ENCODE results near the gene PRMT1.

Gene PRMT1

GRCh38 chr19:49699364-49699763, 22.3 kb downstream of the PRMT1 start:
- H3K79me1 ChIP-seq (ENCODE audit: low read length) = no peaks in the 10 kb centered on the region
- no peak overlapping the region for H3K4ac ChIP-seq (ENCODE audit: low read depth, low read length)
- WGBS (ENCODE audit: extremely low coverage, insufficient coverage, low lambda C conversion rate) = no CpG with 5 or more reads among the region's 5 CpGs
- no peak overlapping the region for H2BK15ac ChIP-seq (replicated peaks; ENCODE audit: low read depth)
- H3K4me1 ChIP-seq (ENCODE audit: control insufficient read depth, low read depth, low read length) = no peaks in the 10 kb centered on the region
- no peak overlapping the region for H3K4me2 ChIP-seq (ENCODE audit: low read length)
- H4K5ac ChIP-seq (ENCODE audit: low read length) = no peak overlapping the region
- no peaks in the 10 kb centered on the region for H3K36me3 ChIP-seq (ENCODE audit: control insufficient read depth, insufficient read depth, low read length)
- no peak overlapping the region for H3K27ac ChIP-seq (ENCODE audit: low read depth, low read length)
- H3K23ac ChIP-seq (ENCODE audit: low read length) = no peak overlapping the region
- H3K79me2 ChIP-seq (ENCODE audit: control insufficient read depth, insufficient read depth, low read length) = no peaks in the 10 kb centered on the region
- H3K4me3 ChIP-seq (ENCODE audit: low read length) = no peak overlapping the region
- no peak overlapping the region for H4K8ac ChIP-seq (ENCODE audit: low read depth, low read length)
- H2BK120ac ChIP-seq (ENCODE audit: low read depth, low read length) = no peak overlapping the region
- H3K9ac ChIP-seq (ENCODE audit: low read length) = no peak overlapping the region
- no peaks in the 10 kb centered on the region for H3K27me3 ChIP-seq (ENCODE audit: insufficient read depth, low read length, poor library complexity)
- DNase-seq = no peak
- H2BK5ac ChIP-seq (ENCODE audit: low read length) = no peak overlapping the region
- H3K56ac ChIP-seq (ENCODE audit: low read length) = no peak overlapping the region
- H2AK5ac ChIP-seq (ENCODE audit: low read length) = no peak overlapping the region
- no peak overlapping the region for H3K18ac ChIP-seq (ENCODE audit: low read length)

DNA sequence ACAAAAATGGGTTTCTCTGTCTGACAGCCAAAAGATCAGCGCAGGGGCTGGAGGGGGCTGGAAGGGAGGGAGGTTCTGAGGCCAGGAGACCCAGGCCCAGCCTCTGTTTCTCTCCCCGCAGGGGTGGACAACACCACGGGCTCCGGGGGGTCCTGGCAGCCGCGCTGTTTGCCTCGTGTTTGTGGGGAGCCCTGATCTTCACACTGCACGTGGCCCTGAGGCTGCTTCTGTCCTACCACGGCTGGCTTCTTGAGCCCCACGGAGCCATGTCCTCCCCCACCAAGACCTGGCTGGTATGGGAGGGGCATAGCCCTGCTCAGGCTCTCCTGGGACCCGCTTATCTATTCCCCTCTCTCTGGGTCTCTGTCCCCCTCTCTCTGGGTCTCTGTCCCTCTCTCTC, 23.5 kb downstream of the PRMT1 start:
- no peaks in the 10 kb centered on the region for H3K79me1 ChIP-seq (ENCODE audit: low read length)
- no CpG with 5 or more reads among the region's 11 CpGs for WGBS (ENCODE audit: extremely low coverage, insufficient coverage, low lambda C conversion rate)
- H3K79me2 ChIP-seq (ENCODE audit: control insufficient read depth, insufficient read depth, low read length) = no peaks in the 10 kb centered on the region

GRCh38 chr19:49701271-49701786, 24.3 kb downstream of the PRMT1 start:
- no peaks in the 10 kb centered on the region for H3K4me1 ChIP-seq (ENCODE audit: control insufficient read depth, low read depth, low read length)
- no peaks in the 10 kb centered on the region for H3K79me2 ChIP-seq (ENCODE audit: control insufficient read depth, insufficient read depth, low read length)
- H2AK5ac ChIP-seq (ENCODE audit: low read length) = no peak overlapping the region
- H4K5ac ChIP-seq (ENCODE audit: low read length) = no peak overlapping the region
- H3K79me1 ChIP-seq (ENCODE audit: low read length) = no peaks in the 10 kb centered on the region
- H3K23ac ChIP-seq (ENCODE audit: low read length) = no peak overlapping the region
- H3K4me3 ChIP-seq (ENCODE audit: low read length) = no peak overlapping the region
- no peak overlapping the region for H3K18ac ChIP-seq (ENCODE audit: low read length)
- no peak overlapping the region for H3K4ac ChIP-seq (ENCODE audit: low read depth, low read length)
- H3K36me3 ChIP-seq (ENCODE audit: control insufficient read depth, insufficient read depth, low read length) = no peaks in the 10 kb centered on the region
- H3K9ac ChIP-seq (ENCODE audit: low read length) = no peak overlapping the region
- H3K27ac ChIP-seq (ENCODE audit: low read depth, low read length) = no peak overlapping the region
- no peaks in the 10 kb centered on the region for H3K27me3 ChIP-seq (ENCODE audit: insufficient read depth, low read length, poor library complexity)
- H2BK120ac ChIP-seq (ENCODE audit: low read depth, low read length) = no peak overlapping the region
- no peak for DNase-seq
- H2BK15ac ChIP-seq (replicated peaks; ENCODE audit: low read depth) = no peak overlapping the region
- no peak overlapping the region for H2BK5ac ChIP-seq (ENCODE audit: low read length)
- no peak overlapping the region for H3K4me2 ChIP-seq (ENCODE audit: low read length)
- 100% methylated on average over 3 of the region's 40 CpGs for WGBS (ENCODE audit: extremely low coverage, insufficient coverage, low lambda C conversion rate)
- H4K8ac ChIP-seq (ENCODE audit: low read depth, low read length) = no peak overlapping the region
- no peak overlapping the region for H3K56ac ChIP-seq (ENCODE audit: low read length)

More for the DNA sequence above, 23.5 kb downstream of the PRMT1 start:
- Histone ChIP-seq H3K27ac (ENCODE audit: low read depth, low read length) (no peak overlapping the region), H2BK120ac (ENCODE audit: low read depth, low read length) (no peak overlapping the region), H4K8ac (ENCODE audit: low read depth, low read length) (no peak overlapping the region), H3K4me3 (ENCODE audit: low read length) (no peak overlapping the region), H2BK15ac (replicated peaks; ENCODE audit: low read depth) (no peak overlapping the region), H2AK5ac (ENCODE audit: low read length) (no peak overlapping the region), H3K18ac (ENCODE audit: low read length) (no peak overlapping the region), H3K27me3 (ENCODE audit: insufficient read depth, low read length, poor library complexity) (no peaks in the 10 kb centered on the region), H3K9ac (ENCODE audit: low read length) (no peak overlapping the region), H3K4me1 (ENCODE audit: control insufficient read depth, low read depth, low read length) (no peaks in the 10 kb centered on the region), H4K5ac (ENCODE audit: low read length) (no peak overlapping the region), H3K36me3 (ENCODE audit: control insufficient read depth, insufficient read depth, low read length) (no peaks in the 10 kb centered on the region), H3K4ac (ENCODE audit: low read depth, low read length) (no peak overlapping the region), H2BK5ac (ENCODE audit: low read length) (no peak overlapping the region), H3K56ac (ENCODE audit: low read length) (no peak overlapping the region), H3K23ac (ENCODE audit: low read length) (no peak overlapping the region), H3K4me2 (ENCODE audit: low read length) (no peak overlapping the region)
- DNase-seq = no peak

DNA sequence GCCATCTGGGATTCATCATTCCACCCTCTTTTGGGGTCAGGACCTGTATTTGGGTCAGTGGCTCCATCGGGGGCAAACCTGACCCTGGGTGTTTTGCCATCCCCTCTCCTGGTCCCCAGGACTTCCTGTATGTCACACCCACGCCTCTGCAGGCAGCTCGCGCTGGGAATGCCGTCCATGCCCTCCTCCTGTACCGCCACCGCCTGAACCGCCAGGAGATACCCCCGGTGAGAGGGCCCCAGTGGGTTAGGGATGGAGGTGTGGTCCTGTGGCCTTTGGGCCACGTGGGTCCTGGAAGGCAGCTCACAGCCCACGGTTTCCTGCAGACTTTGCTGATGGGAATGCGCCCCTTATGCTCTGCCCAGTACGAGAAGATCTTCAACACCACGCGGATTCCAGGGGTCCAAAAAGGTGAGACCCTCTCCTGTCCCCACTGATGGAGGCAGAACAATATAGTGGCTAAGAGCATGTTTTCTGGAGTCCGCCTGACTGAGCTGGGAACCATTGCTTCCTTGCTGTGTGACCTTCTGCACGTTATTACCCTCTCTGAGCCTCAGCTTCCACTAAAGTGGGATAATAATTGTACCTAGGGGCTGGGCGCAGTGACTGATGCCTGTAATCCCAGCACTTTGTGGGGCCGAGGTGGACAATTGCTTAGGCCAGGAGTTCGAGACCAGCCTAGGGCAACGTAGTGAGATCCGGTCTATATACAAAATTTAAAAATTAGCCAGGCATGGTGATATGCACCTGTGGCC, 28.0 kb downstream of the PRMT1 start:
- no peak overlapping the region for H4K5ac ChIP-seq (ENCODE audit: low read length)
- H3K18ac ChIP-seq (ENCODE audit: low read length) = no peak overlapping the region
- H3K27me3 ChIP-seq (ENCODE audit: insufficient read depth, low read length, poor library complexity) = no peaks in the 10 kb centered on the region
- H3K56ac ChIP-seq (ENCODE audit: low read length) = no peak overlapping the region
- no peak overlapping the region for H2BK15ac ChIP-seq (replicated peaks; ENCODE audit: low read depth)
- no peak overlapping the region for H3K9ac ChIP-seq (ENCODE audit: low read length)
- no peak overlapping the region for H2BK120ac ChIP-seq (ENCODE audit: low read depth, low read length)
- H4K8ac ChIP-seq (ENCODE audit: low read depth, low read length) = no peak overlapping the region
- H3K79me1 ChIP-seq (ENCODE audit: low read length) = no peaks in the 10 kb centered on the region
- no peak overlapping the region for H3K4ac ChIP-seq (ENCODE audit: low read depth, low read length)
- no peak overlapping the region for H3K4me3 ChIP-seq (ENCODE audit: low read length)
- H2AK5ac ChIP-seq (ENCODE audit: low read length) = no peak overlapping the region
- WGBS (ENCODE audit: extremely low coverage, insufficient coverage, low lambda C conversion rate) = no CpG with 5 or more reads among the region's 22 CpGs
- no peak overlapping the region for H3K4me2 ChIP-seq (ENCODE audit: low read length)
- H3K36me3 ChIP-seq (ENCODE audit: control insufficient read depth, insufficient read depth, low read length) = no peaks in the 10 kb centered on the region
- no peak for DNase-seq
- no peaks in the 10 kb centered on the region for H3K79me2 ChIP-seq (ENCODE audit: control insufficient read depth, insufficient read depth, low read length)
- no peak overlapping the region for H3K27ac ChIP-seq (ENCODE audit: low read depth, low read length)
- no peak overlapping the region for H3K23ac ChIP-seq (ENCODE audit: low read length)
- H3K4me1 ChIP-seq (ENCODE audit: control insufficient read depth, low read depth, low read length) = no peaks in the 10 kb centered on the region
- no peak overlapping the region for H2BK5ac ChIP-seq (ENCODE audit: low read length)

GRCh38 chr19:49705919-49706318, 28.8 kb downstream of the PRMT1 start:
- Histone ChIP-seq H3K27ac (ENCODE audit: low read depth, low read length) (no peak overlapping the region), H3K4me2 (ENCODE audit: low read length) (no peak overlapping the region), H3K27me3 (ENCODE audit: insufficient read depth, low read length, poor library complexity) (no peaks in the 10 kb centered on the region), H3K9ac (ENCODE audit: low read length) (no peak overlapping the region), H3K56ac (ENCODE audit: low read length) (no peak overlapping the region), H2BK5ac (ENCODE audit: low read length) (no peak overlapping the region), H3K18ac (ENCODE audit: low read length) (no peak overlapping the region), H4K5ac (ENCODE audit: low read length) (no peak overlapping the region), H2BK15ac (replicated peaks; ENCODE audit: low read depth) (no peak overlapping the region), H3K79me2 (ENCODE audit: control insufficient read depth, insufficient read depth, low read length) (no peaks in the 10 kb centered on the region), H2BK120ac (ENCODE audit: low read depth, low read length) (no peak overlapping the region), H2AK5ac (ENCODE audit: low read length) (no peak overlapping the region), H3K79me1 (ENCODE audit: low read length) (no peaks in the 10 kb centered on the region), H3K36me3 (ENCODE audit: control insufficient read depth, insufficient read depth, low read length) (no peaks in the 10 kb centered on the region), H3K4ac (ENCODE audit: low read depth, low read length) (no peak overlapping the region), H3K4me3 (ENCODE audit: low read length) (no peak overlapping the region), H3K23ac (ENCODE audit: low read length) (no peak overlapping the region), H3K4me1 (ENCODE audit: control insufficient read depth, low read depth, low read length) (no peaks in the 10 kb centered on the region), H4K8ac (ENCODE audit: low read depth, low read length) (no peak overlapping the region)
- WGBS (ENCODE audit: extremely low coverage, insufficient coverage, low lambda C conversion rate) = no CpG with 5 or more reads among the region's 16 CpGs
- no peak for DNase-seq

Measured in mesendoderm (in vitro differentiated cells).